Fibroblast of skin of right quadriceps (primary cell): Measurements from ENCODE around the gene TBPL1.

Source experiments
- DNase-seq: peaks from one replicate; pipeline ENCODE4 v3.0.0-alpha.2; 2013

The TBPL1 gene

DNA sequence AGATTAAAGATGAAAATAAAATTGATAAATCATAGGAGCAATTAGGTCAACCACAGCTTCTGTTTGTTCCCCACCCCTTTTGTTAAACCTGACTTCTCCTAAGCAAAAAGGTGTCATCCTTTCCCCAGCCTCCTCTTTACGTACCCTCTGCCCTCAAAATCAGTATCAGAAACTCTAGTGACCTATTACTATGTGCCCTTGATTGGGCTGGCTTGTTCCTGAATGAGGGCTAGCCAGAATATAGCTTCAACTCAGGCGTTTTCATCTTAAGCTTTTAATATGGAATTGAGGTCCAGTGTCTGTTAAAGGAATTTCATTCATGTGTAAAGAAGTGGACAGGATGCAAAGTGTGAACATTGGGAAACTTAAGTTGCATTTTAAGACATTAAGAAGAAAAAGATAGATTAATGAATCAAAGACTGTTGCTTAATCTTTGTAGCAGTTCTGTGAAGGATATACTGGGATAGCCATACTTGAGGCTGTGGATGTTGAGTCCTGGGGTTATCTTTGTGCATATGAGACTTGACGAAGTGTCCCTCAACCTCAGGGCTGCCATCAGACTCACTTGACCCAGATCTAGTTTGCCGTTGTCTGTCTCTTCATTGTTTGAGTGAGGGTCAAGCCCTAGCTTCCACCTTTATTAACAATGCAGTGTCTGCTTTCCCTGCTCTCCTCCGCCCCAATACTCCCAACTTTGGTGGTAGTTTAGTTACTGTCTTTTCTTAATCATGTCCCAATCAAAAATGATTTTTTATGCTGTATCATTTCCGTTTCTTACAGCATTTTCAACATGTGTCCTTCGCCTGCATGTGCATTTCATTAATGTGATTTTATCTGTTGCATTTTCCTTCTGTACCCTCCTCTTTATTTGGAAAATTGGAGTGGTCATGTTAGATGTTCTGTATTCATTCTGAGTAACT lies 1.9 kb downstream of the TBPL1 start:
- DNase-seq, result no peak

DNA sequence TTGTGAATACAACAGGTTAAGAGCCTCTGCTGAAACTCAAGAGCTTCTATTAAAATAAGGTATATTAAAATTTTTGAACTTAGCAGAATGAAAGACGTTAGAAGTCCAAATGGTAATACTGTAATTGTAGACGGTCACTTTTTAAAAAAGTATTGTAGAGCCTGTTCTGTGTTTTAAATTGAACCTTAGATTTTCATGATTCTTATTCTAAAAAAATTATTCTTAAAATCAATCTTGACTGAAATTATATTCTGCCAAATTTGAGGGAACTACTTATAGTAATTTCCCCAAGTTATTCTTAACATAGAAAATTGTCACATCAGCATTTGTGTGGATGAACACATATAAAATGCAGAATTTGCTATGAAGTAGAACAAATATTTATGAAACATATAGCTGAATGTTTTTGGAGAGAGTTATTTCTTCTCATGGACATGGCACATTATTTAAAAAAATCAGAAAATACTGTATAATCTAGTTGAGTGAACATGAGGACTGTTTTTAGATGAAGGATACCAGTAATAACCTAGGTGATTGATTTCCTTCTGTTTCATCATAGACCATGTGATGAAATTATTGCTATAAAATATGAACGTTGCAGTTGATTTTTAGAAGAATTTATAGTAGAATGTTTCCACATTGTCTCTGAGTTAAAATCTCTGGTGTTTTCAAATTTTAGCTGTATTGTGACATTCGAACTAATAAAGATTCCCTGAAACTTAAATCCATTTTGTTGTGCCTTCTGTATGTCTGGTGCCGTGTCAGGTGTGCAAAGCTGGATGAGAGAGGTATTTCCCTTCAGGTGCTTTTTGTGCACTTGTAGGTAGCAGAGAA lies 2.8 kb downstream of the TBPL1 start:
- DNase-seq, result no peak

DNA sequence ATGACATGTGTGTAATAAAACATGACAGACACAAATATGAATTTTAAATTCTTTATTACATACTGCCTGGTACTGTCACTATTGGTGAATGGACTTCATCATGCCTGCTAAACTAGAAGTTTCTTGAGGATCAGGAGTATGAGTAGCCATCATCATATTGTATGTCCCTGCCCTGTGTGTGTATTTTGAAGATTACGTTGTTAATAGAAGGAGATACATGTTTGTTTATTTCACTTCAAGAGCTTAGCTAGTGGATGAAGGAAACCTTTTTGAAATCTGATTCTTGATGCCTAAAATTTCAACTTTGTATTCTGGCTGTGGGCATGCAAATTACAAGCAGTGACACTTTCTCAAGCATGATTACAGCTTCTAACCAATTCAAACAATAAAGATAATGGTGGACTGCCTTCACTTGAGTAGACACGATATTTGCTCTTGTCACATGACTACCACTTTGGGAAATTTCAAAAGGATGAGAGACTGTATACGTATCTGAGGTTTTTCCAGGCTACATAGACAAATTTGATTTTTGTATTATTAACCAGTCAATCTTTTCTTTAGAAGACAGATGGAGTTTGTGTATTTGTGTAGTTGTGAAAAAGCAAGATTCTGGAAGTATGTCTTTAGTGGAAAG lies 3.5 kb downstream of the TBPL1 start:
- no peak for DNase-seq

- DNase-seq, result no peak
These were observed 4.2 kb downstream of the TBPL1 start for GRCh38 chr6:133957227-133957626.

DNA sequence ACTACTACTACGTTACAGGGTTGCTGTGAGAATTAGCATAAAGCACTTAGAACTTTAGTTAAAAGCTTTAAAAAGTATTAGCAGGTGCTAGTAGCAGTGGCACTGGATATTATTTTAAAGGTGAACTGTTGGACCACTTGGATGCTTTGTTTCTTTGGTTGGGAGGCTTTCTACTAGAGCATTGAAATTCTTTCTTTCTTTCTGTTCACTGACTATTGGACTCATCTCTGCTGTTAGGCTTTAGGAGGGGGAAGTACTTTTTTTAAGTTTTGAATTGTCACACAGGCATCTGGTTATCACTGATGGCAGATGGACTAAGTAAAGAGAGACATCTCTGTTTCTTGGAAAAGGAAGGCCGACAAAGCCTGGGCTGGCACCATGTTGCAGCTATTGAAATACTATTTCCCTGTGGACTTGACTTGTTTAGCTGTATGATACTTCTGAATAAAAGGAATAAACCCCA lies 4.8 kb downstream of the TBPL1 start:
- no peak for DNase-seq

GRCh38 chr6:133958791-133959190 lies 5.8 kb downstream of the TBPL1 start:
- DNase-seq, result no peak

DNA sequence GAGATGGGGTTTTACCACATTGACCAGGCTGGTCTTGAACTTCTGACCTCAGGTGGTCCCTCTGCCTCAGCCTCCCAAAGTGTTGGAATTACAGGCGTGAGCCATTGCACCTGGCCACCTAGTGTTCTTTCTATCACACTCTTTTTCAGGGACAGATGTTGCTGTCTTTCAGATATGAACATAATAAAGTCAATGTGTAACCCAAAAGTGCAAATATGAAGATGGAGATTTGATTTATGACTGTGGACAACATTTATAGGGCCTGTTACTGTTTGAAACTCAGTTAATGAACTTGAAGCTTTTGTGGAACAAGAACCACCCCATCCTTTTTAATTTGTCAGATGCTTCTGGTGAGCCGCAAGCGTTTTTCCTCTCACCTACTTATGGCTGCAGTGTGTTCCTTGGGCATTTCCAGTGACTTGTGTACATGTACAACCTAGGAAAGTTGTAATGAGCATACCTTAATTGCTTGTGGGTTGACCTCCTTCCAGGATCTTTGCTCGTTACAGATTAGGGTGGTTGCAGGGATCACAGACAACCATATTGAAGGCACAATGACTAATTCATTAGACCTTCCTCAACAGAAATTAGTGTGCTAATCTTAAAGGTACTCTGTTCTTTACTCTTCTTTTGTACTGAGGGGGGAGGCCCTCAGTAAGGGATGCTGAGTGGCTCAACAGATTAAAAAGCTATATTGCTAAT lies 6.8 kb downstream of the TBPL1 start:
- no peak for DNase-seq

- DNase-seq, result no peak
These were observed 8.8 kb downstream of the TBPL1 start for GRCh38 chr6:133961831-133962230.

DNA sequence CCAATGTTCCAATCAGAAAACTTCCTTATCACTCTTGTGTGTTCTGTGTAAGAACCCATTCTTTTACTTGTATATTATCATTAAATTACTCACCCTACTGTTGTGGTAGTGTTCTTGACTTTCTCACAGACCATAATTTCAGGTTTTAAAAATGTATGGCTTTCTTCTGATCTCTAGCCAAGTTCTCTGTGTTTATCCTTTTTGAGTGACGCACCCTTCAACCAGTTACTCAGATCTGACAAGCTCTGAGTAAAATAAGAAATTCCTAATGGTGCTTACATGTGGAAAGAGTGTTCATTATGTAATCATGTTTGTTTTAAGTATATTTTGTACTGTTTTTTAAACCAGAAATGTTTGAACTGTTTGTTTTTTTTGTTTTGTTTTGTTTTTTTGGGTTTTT lies 11.0 kb downstream of the TBPL1 start:
- DNase-seq, result peak; percentile 65

DNA sequence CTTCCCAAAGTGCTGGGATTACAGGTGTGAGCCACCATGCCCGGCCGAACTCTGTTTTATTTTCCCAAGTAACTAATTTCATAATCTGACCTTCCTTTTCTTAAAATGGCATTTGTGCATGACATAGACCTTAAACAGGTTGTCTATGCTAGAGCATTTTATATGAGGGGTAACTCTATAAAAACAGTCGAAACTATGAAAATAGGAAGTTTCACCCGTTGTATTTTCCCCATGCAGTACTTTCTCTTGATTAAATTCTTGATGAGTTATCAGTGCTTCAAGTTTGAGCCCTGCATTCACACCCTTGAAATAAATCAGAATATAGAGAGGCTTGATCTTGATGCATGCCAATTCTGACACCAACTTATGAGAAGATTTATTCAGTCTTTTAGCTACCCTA lies 11.7 kb downstream of the TBPL1 start:
- DNase-seq, result no peak

DNA sequence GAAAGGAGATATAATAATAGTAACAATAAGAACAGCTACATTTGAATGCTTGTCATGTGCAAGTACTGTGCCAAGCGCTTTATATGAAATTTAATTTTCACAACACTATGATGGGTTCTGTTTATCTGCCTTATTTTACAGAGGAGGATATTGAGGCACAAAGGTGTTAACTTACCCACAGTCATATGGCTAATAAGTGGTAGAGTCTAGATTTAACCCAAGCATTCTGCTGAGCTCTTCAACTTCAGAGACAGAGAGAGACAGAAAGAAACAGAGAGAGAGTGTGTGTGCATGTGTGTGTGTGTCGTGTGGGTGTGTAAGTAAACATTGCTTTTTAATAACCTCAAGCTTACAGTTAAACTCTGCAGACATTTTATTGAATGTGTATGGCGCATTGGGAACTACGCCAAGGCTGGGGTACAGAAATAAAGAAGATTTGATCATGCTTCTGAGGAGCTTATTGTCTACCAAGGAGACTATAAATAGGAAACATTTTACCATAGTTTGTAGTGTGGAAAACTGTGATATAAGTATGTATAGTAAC lies 12.9 kb downstream of the TBPL1 start:
- no peak for DNase-seq

DNA sequence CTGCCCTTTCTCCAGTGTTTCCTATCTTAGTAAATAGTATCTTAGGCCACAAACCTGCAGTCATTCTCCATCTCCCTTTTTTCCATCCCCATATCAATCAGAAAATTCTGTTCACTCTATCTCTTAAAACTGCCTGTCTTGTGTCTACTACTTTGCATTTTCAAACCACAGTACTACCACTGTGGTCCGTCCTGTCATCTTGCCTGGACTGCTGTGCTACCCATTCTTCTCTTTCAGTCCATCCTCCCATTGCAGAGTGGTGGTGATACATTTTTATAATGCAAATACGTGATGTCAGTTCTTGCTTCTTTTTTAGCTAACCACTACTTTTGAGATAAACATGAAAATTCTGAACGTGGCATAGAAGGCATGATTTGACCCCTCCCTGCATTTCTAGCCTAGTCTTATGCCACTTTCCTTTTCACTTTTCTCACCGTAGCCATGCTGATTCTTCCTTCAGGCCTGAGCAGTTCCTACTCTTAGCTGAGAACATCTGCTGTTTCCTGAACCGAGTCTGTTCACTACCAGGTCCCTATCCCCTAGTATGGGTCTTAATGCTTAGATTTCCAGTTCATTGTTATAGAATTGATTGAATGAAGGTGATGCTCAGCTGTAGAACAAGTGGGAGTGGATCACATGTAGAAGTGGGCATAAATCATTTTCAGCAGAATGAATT lies 13.8 kb downstream of the TBPL1 start:
- no peak for DNase-seq

DNA sequence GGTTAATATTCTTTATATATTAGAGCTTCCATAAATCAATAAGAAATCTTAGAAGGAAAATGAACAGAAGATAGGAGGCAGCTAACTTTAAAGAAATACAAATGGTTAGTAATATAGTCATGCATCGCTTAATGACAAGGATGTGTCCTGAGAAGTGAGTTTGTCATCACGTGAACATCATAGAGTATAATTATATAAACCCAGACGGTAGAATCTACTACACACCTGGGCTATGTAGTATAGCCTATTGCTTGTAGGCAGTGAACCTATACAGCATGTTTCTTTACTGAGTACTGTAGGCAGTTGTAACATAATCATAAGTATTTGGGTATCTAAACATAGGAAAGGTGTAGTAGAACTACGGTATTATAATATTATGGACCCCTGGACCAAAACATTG lies 14.3 kb downstream of the TBPL1 start:
- DNase-seq, result no peak

DNA sequence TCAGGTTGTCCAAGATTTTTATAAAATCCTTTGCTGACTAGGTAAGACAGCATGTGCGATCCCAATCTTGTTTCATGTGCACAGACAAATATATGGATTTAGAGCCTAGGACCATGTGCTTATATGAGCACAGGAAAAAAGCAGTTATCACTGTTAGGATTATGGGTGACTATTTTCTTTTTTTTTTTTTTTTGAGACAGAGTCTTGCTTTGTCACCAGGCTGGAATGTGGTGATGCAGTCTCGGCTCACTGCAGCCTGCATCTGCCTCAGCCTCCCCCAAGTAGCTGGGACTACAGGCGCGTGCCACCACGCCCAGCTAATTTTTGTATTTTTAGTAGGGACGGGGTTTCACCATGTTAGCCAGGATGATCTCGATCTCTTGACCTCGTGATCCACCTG lies 14.8 kb downstream of the TBPL1 start:
- DNase-seq, result peak; percentile 65

GRCh38 chr6:133969285-133969920 lies 16.4 kb downstream of the TBPL1 start:
- no peak for DNase-seq

DNA sequence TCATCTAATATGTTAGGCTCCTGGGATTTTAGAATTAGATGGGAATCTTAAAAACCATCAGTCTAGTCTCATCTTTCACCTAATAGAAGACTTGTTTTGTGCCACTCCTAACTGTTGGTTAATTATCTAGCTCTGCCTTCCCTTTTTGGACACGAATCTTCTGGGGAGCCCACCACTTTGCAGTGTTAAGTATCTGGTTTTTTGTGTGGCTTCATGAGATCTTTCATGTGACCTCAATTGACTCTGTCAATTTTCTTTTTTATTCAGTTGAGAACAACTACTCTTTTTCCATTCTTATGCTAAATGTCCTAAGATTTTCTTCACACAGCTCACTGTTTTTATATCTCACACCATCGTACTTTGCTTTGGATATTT lies 16.9 kb downstream of the TBPL1 start:
- no peak for DNase-seq

GRCh38 chr6:133971861-133972260 lies 18.8 kb downstream of the TBPL1 start:
- DNase-seq, result no peak

GRCh38 chr6:133972388-133972787 lies 19.4 kb downstream of the TBPL1 start:
- no peak for DNase-seq

DNA sequence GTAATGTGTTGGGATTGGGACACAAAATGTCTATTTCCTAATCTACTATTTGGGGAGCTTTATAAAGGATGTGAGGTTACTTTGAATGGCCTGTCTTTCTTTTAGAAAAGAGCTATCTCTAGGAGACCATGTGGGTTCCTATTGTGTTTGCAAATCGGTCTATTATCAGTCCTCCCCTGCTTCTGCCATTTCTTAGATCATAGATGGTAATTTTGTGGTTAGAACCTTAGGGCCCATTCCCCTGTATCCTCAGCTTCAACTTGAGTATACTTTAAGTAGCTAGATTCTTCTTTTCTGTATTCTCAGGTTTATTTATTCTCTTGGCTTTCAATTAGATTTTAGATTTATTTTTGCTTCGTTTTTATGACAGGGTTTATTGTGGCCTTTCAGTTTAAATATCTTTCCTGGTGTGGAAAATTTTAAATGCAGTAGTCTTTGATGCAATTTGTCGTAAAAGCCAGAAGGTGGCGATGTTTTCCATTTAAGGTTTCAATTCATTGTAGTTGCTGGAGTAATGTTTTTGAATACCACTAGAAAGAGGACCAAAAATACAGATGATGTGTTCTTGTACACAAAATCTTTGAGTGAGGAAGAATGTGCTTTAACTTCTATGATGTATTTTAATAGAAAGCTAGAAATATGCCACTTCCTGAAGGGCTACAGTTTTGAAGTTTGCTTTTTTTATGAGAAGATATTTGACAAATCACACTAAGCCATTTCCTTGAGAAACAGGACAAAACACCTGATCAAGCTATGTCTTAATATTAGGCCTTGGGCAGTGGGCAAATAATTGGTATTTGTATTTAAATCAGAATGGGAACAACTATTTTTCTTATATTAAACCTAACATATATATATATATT lies 20.3 kb downstream of the TBPL1 start:
- peak; percentile 52 for DNase-seq
